BE2C (cell line): ENCODE results near the gene ZFYVE1. TPM values are rescaled to one million over a fixed set of nuclear protein-coding genes. Genes with fewer than 3 reads are reported as not detected.

ENCODE experiments used
- DNase-seq: peaks from one replicate; pipeline ENCODE4 v3.0.0-alpha.2; 2020
- H3K27me3 ChIP-seq: fragments of 250-450 bp; sonication (Bioruptor Pico); 2 replicates; pipeline ENCODE4 v1.5.1; 2020; ENCODE audit warnings: mild to moderate bottlenecking
- H3K36me3 ChIP-seq: fragments of 250-450 bp; sonication (Bioruptor Pico); 2 replicates; pipeline ENCODE4 v1.5.1; 2020; ENCODE audit warnings: mild to moderate bottlenecking
- H3K4me1 ChIP-seq: fragments of 250-450 bp; sonication (Bioruptor Pico); 2 replicates; pipeline ENCODE4 v1.5.1; 2020
- H3K4me3 ChIP-seq: 2 replicates; pipeline ENCODE4 v1.5.1; 2011; ENCODE audit warnings: low read depth, low read length
- H3K9me3 ChIP-seq: fragments of 250-450 bp; sonication (Bioruptor Pico); 2 replicates; pipeline ENCODE4 v1.5.1; 2020
- polyA plus RNA-seq: library from polyadenylated mRNA; unstranded; fragments of >200 nt; gene quantifications from one replicate; pipeline ENCODE4 v1.2.1, GENCODE V29; 2012; ENCODE audit warnings: low read depth, missing spikeins; ENCODE audit not compliant: insufficient read length, insufficient read depth
- TF ChIP-seq, protein P1 (sequence below): IDR thresholded peaks from 2 replicates; pipeline ENCODE4 v1.5.1; 2012; ENCODE audit warnings: mild to moderate bottlenecking, low read depth, low read length

The ZFYVE1 gene, protein sequence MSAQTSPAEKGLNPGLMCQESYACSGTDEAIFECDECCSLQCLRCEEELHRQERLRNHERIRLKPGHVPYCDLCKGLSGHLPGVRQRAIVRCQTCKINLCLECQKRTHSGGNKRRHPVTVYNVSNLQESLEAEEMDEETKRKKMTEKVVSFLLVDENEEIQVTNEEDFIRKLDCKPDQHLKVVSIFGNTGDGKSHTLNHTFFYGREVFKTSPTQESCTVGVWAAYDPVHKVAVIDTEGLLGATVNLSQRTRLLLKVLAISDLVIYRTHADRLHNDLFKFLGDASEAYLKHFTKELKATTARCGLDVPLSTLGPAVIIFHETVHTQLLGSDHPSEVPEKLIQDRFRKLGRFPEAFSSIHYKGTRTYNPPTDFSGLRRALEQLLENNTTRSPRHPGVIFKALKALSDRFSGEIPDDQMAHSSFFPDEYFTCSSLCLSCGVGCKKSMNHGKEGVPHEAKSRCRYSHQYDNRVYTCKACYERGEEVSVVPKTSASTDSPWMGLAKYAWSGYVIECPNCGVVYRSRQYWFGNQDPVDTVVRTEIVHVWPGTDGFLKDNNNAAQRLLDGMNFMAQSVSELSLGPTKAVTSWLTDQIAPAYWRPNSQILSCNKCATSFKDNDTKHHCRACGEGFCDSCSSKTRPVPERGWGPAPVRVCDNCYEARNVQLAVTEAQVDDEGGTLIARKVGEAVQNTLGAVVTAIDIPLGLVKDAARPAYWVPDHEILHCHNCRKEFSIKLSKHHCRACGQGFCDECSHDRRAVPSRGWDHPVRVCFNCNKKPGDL
- 7.6 TPM for polyA plus RNA-seq

DNA sequence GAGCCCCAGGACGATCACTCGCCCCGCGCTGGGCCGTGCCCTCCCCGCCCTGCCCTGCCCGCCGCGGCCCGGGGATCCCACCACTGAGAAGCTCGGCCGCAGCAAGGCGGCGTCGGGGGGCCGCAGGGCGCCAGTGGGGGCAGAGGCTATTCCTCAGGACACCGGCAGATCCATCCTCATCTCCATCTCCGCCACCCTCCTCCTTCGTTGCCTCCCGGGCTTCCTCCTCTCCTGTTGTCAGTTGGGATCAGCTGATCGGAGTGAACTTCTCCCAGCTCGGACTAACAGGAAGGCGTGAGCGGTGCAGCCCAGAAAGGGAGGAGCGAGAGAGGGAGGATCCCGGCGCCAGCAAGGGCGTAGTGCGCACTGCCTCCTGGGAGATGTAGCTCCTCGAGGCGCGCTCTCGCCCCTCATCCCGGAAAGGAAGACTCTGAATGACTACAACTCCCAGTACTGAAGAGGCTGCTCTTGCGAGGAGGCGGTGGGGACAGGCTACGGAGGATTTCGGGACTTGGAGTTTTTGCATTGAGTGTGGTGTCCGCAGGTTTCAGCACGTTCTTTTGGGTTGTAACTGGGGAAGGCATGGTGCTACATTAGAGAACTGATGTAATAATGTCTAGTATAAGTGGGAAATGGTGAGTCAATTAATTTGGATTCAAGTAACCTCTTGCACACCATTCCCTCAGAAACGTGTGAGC is at the start of gene ZFYVE1:
Gene ZFYVE1, minus strand, starts transcription at position 262 of the 698 bp plus-strand sequence. CDS start 2,598 bp downstream, outside the sequence.
- Histone ChIP-seq H3K27me3 (no peaks in the 10 kb centered on the region), H3K4me1 (no peaks in the 10 kb centered on the region), H3K9me3 (no peaks in the 10 kb centered on the region), H3K4me3 (peak within 1 kb of the TSS; percentile 84), H3K36me3 (peaks cover 7% of the 10 kb centered on the region; the same call in 1 of the 2 replicates)
- TF ChIP-seq, protein P1, sequence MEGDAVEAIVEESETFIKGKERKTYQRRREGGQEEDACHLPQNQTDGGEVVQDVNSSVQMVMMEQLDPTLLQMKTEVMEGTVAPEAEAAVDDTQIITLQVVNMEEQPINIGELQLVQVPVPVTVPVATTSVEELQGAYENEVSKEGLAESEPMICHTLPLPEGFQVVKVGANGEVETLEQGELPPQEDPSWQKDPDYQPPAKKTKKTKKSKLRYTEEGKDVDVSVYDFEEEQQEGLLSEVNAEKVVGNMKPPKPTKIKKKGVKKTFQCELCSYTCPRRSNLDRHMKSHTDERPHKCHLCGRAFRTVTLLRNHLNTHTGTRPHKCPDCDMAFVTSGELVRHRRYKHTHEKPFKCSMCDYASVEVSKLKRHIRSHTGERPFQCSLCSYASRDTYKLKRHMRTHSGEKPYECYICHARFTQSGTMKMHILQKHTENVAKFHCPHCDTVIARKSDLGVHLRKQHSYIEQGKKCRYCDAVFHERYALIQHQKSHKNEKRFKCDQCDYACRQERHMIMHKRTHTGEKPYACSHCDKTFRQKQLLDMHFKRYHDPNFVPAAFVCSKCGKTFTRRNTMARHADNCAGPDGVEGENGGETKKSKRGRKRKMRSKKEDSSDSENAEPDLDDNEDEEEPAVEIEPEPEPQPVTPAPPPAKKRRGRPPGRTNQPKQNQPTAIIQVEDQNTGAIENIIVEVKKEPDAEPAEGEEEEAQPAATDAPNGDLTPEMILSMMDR, result no peak
- DNase-seq, result peak; percentile 96

DNA sequence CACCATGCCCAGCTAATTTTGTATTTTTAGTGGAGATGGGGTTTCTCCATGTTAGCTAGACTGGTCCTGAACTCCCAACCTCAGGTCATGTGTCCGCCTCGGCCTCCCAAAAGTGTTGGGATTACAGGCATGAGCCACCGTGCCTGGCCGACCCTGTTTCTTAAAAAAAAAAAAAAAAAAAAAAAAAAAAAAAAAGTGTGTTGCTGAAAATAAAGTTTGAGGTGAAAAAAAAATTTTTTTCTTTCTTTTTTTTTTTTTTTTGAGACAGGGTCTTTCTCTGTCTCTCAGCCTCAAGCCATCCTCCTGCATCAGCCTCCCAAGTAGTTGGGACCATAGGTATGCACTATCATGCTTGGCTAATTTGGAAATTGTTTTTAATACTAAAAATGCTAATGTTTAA is 42.7 kb upstream of the ZFYVE1 start:
- no peaks in the 10 kb centered on the region for H3K4me1 ChIP-seq
- H3K4me3 ChIP-seq, result no peak overlapping the region
- DNase-seq, result no peak
- peaks cover 58% of the 10 kb centered on the region for H3K36me3 ChIP-seq
- TF ChIP-seq, protein P1, result no peak
- H3K27me3 ChIP-seq, result no peaks in the 10 kb centered on the region
- no peaks in the 10 kb centered on the region for H3K9me3 ChIP-seq

DNA sequence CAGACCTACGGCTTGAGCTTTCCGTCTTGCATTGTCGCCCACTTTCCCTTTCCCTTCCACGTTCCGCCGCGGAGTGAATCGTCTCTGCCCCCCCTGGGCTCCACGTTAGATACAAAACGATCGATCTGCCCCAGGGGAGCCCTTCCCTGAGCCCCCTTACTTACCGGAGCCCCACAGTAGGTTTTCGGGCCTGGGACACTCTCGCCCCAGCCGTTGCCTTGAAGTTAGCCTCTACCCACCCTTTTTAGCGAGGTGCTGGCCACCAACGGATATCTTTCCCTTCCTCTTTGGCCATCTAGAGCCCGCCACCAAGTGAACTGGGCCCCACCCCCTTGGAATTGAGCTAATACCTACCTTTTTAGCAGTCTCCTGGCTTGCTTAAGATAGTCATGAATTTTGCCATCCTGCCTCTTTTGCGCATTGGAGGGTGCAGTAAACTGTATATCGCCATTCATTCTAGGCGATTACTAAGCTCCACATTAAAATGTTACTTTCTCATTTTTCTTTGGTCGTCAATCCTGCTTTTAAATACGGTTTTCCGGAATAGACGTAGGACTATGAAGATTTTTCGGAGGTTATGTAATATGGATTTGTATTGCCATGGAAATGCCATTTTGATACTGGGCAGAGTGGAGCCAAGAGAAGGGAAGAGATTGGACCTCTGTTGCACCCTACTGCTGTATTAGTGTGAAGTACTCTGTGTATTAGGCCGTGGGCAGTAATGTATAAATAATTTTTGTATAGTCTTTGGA is 32.2 kb upstream of the ZFYVE1 start:
- DNase-seq, result peak; percentile 26
- TF ChIP-seq, protein P1, result no peak
- H3K4me1 ChIP-seq, result no peaks in the 10 kb centered on the region

DNA sequence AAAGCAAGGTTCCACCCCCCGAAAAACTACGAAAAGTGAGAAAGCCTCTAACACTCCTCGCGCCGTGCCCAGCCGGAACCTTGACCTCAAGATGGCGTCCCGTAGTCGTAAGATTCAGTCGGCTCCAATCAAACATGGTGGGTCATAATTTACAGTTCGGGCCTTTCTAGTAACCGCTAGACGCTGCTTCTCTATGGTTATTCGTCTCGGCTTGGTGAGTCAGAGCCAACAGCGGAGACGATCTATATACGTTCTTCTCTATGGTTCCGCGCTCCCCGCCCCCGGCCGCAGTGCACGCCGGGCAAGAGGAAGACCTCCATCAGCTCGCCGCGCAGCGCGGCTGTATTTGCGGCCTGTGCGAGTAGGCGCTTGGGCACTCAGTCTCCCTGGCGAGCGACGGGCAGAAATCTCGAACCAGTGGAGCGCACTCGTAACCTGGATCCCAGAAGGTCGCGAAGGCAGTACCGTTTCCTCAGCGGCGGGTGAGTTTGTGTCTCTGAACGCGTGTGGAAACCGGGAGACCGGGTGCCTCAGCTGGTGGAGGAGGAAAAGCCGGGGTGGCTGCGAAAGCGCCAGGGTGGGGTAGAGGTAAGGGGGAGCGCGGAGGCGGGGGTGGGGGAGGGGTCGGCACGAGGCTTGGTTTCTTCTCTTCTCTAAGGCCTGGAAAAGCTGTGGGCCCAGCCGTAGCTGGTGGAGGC is 31.5 kb upstream of the ZFYVE1 start, which contains the start of gene RBM25:
Gene RBM25, plus strand, starts transcription at position 311 of the 698 bp plus-strand sequence. CDS start 13,108 bp downstream, outside the sequence.
- Histone ChIP-seq H3K36me3 (peaks cover 17% of the 10 kb centered on the region), H3K27me3 (no peaks in the 10 kb centered on the region), H3K9me3 (no peaks in the 10 kb centered on the region), H3K4me1 (no peaks in the 10 kb centered on the region), H3K4me3 (peak within 1 kb of the TSS; percentile 91)
- TF ChIP-seq, protein P1, result peak; percentile 16; the same call in 1 of the 2 replicates
- DNase-seq, result peak; percentile 96

More for the DNA sequence above, 32.2 kb upstream of the ZFYVE1 start:
- H3K27me3 ChIP-seq, result no peaks in the 10 kb centered on the region
- H3K36me3 ChIP-seq, result peaks cover 22% of the 10 kb centered on the region
- H3K4me3 ChIP-seq, result peak overlapping the region; percentile 91
- no peaks in the 10 kb centered on the region for H3K9me3 ChIP-seq

DNA sequence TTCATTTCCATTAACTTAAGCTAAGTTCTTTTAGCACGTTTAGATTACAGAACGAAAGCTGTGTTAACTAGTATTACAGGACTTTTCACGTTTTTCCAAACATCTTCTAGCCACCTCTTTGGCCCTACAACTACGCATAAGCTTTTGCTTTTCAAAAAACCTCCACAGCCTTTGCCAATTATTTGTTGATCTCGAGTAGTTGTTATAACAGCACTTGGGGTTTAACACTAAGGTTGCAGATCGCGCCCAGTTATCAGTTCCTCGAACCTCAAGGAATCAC is 31.0 kb upstream of the ZFYVE1 start:
- Histone ChIP-seq H3K4me1 (no peaks in the 10 kb centered on the region), H3K9me3 (no peaks in the 10 kb centered on the region), H3K27me3 (no peaks in the 10 kb centered on the region), H3K36me3 (peaks cover 12% of the 10 kb centered on the region), H3K4me3 (peak overlapping the region; percentile 91)
- no peak for DNase-seq
- TF ChIP-seq, protein P1, result no peak
